HL-60 (cell line): Measurements from ENCODE around the gene ELOB.
A peak's percentile ranks its signal among the peaks of the same experiment; 100 is the strongest.

Source experiments
- DNase-seq, 2 experiments: peaks; one replicate each; pipeline ENCODE4 v3.0.0-alpha.2; 2010 to 2020; ENCODE audit warnings: low read depth in 1 of 2, low spot score in 1 of 2
- H3K27ac ChIP-seq: fragments of 250-450 bp; sonication (Bioruptor Pico); replicated peaks from 2 replicates; pipeline ENCODE4 v1.5.1; 2020; ENCODE audit warnings: mild to moderate bottlenecking, moderate library complexity
- H3K27me3 ChIP-seq: fragments of 250-450 bp; sonication (Bioruptor Pico); 2 replicates; pipeline ENCODE4 v1.5.1; 2021; ENCODE audit warnings: mild to moderate bottlenecking, moderate library complexity; ENCODE audit not compliant: insufficient read depth, poor library complexity, severe bottlenecking
- H3K4me3 ChIP-seq: replicated peaks from 2 replicates; pipeline ENCODE4 v1.5.1; 2011; ENCODE audit warnings: mild to moderate bottlenecking, control low read depth, low read length; ENCODE audit not compliant: insufficient read depth
- CTCF ChIP-seq: IDR thresholded peaks from one replicate; pipeline ENCODE4 v1.5.1; 2011; ENCODE audit warnings: low read length, control low read depth, inconsistent platforms; ENCODE audit not compliant: insufficient read depth
- GABPA ChIP-seq: IDR thresholded peaks from 2 replicates; pipeline ENCODE4 v1.6.1; 2012; ENCODE audit warnings: low read depth
- POLR2AphosphoS5 ChIP-seq: IDR thresholded peaks from 2 replicates; pipeline ENCODE4 v1.6.1; 2012; ENCODE audit warnings: low read depth
- REST ChIP-seq: IDR thresholded peaks from 2 replicates; pipeline ENCODE4 v1.6.1; 2012; ENCODE audit warnings: low read depth; ENCODE audit not compliant: insufficient replicate concordance
- SPI1 ChIP-seq: IDR thresholded peaks from 2 replicates; pipeline ENCODE4 v1.6.1; 2012; ENCODE audit warnings: low read depth, mild to moderate bottlenecking, borderline replicate concordance

Gene ELOB

GRCh38 chr16:2753733-2754020 is 23.4 kb downstream of the ELOB start:
- DNase-seq, result no peak

GRCh38 chr16:2752850-2753732 is 24.0 kb downstream of the ELOB start:
- peak overlapping the region; percentile 96 for H3K27ac ChIP-seq
- TF ChIP-seq REST, result no peak
- TF ChIP-seq POLR2AphosphoS5, result no peak
- TF ChIP-seq SPI1, result no peak
- TF ChIP-seq CTCF, result no peak
- TF ChIP-seq GABPA, result no peak
- peak; percentile 1 to 76 for DNase-seq
- H3K4me3 ChIP-seq, result peak overlapping the region; percentile 50
- no peaks in the 10 kb centered on the region for H3K27me3 ChIP-seq

More at GRCh38 chr16:2753733-2754020, 23.4 kb downstream of the ELOB start:
- H3K27ac ChIP-seq, result peak overlapping the region; percentile 96
- TF ChIP-seq SPI1 (no peak), CTCF (no peak), POLR2AphosphoS5 (no peak), REST (no peak), GABPA (no peak)
- peak overlapping the region; percentile 50 for H3K4me3 ChIP-seq
- no peaks in the 10 kb centered on the region for H3K27me3 ChIP-seq

- Histone ChIP-seq H3K27me3 (no peaks in the 10 kb centered on the region), H3K4me3 (peak within 1 kb of the TSS; percentile 50), H3K27ac (peak within 1 kb of the TSS; percentile 96)
- TF ChIP-seq SPI1, result 0 out of 2 replicates have a peak, but pooled peaks have one; percentile 1
- TF ChIP-seq POLR2AphosphoS5, result peak; percentile 77
- TF ChIP-seq REST, result peak; percentile 62
- no peak for TF ChIP-seq CTCF
- TF ChIP-seq GABPA, result no peak; the same call in 1 of the 2 replicates
- peak; percentile 96 to 97 for DNase-seq
Observed at GRCh38 chr16:2752035-2752849, 24.8 kb downstream of the ELOB start, which contains the start of gene SRRM2. SRRM2 (plus strand) TSS chr16:2752638; CDS start chr16:2756365, 3,727 bp downstream.
